Mucosa of rectum (tissue), 2 donors: ENCODE data around the gene MPPE1.
A peak's percentile ranks its signal among the peaks of the same experiment; 100 is the strongest.

Experiments used
- H3K27ac ChIP-seq, 2 donors: one replicate each; pipeline ENCODE4 v1.7.0; 2013; ENCODE audit warnings: inconsistent platforms in 2 of 2, low read depth in 2 of 2, low read length in 2 of 2
- H3K27me3 ChIP-seq, 2 donors: one replicate each; pipeline ENCODE4 v1.7.0; 2013; ENCODE audit warnings: low read length in 2 of 2; ENCODE audit not compliant: control insufficient read depth in 2 of 2, insufficient read depth in 2 of 2
- H3K36me3 ChIP-seq, 2 donors: one replicate each; pipeline ENCODE4 v1.7.0; 2013; ENCODE audit warnings: low read length in 2 of 2; ENCODE audit not compliant: control insufficient read depth in 2 of 2, insufficient read depth in 2 of 2
- H3K4me1 ChIP-seq, 2 donors: one replicate each; pipeline ENCODE4 v1.7.0; 2013; ENCODE audit warnings: low read length in 2 of 2, mild to moderate bottlenecking in 1 of 2; ENCODE audit not compliant: control insufficient read depth in 2 of 2, insufficient read depth in 2 of 2
- H3K4me3 ChIP-seq, 2 donors: one replicate each; pipeline ENCODE4 v1.7.0; 2013; ENCODE audit warnings: low read length in 2 of 2
- H3K9ac ChIP-seq, 2 donors: one replicate each; pipeline ENCODE4 v1.7.0; 2013; ENCODE audit warnings: low read length in 2 of 2, low read depth in 1 of 2, mild to moderate bottlenecking in 1 of 2
- H3K9me3 ChIP-seq, 2 donors: one replicate each; pipeline ENCODE4 v1.7.0; 2013; ENCODE audit warnings: low read length in 2 of 2; ENCODE audit not compliant: control insufficient read depth in 2 of 2
- donor health status: healthy.
- donor health status: Normal muscosa, but diverticular disease.

The MPPE1 gene

GRCh38 chr18:11908182-11909060 is at the start of gene MPPE1:
TSS of gene MPPE1 (minus strand) at chr18:11908317. CDS start at chr18:11897264, 11,053 bp downstream.
- no peaks in the 10 kb centered on the region for H3K9me3 ChIP-seq
- H3K27me3 ChIP-seq: no peaks in the 10 kb centered on the region
- peak within 1 kb of the TSS; percentile 93 to 98 for H3K9ac ChIP-seq
- H3K27ac ChIP-seq: peak within 1 kb of the TSS; percentile 98 to 99
- H3K36me3 ChIP-seq: no peaks in the 10 kb centered on the region
- peak within 1 kb of the TSS; percentile 96 to 98 for H3K4me3 ChIP-seq
- H3K4me1 ChIP-seq: peaks cover 7 to 14% of the 10 kb centered on the region in 2 donors

GRCh38 chr18:11957636-11958035 is 49.5 kb upstream of the MPPE1 start:
- H3K9me3 ChIP-seq: peaks cover 4 to 7% of the 10 kb centered on the region in 2 donors
- no peaks in the 10 kb centered on the region for H3K27me3 ChIP-seq
- H3K4me1 ChIP-seq: no peaks in the 10 kb centered on the region
- H3K4me3 ChIP-seq: no peak overlapping the region
- no peaks in the 10 kb centered on the region for H3K36me3 ChIP-seq
- H3K27ac ChIP-seq: no peak overlapping the region
- no peak overlapping the region for H3K9ac ChIP-seq

- Histone ChIP-seq H3K9ac (no peak overlapping the region), H3K27ac (no peak overlapping the region), H3K27me3 (no peaks in the 10 kb centered on the region), H3K36me3 (no peaks in the 10 kb centered on the region), H3K4me3 (no peak overlapping the region), H3K4me1 (no peaks in the 10 kb centered on the region), H3K9me3 (peaks cover 4 to 7% of the 10 kb centered on the region in 2 donors)
Measured at GRCh38 chr18:11956371-11957308, 48.5 kb upstream of the MPPE1 start.

GRCh38 chr18:11955239-11956029 is 47.3 kb upstream of the MPPE1 start:
- H3K4me1 ChIP-seq: no peaks in the 10 kb centered on the region
- no peak overlapping the region for H3K27ac ChIP-seq
- H3K9ac ChIP-seq: no peak overlapping the region
- H3K4me3 ChIP-seq: no peak overlapping the region
- no peaks in the 10 kb centered on the region for H3K36me3 ChIP-seq
- H3K27me3 ChIP-seq: no peaks in the 10 kb centered on the region
- H3K9me3 ChIP-seq: peaks cover 4 to 7% of the 10 kb centered on the region in 2 donors

GRCh38 chr18:11953113-11953512 is 45.0 kb upstream of the MPPE1 start:
- Histone ChIP-seq H3K4me1 (no peaks in the 10 kb centered on the region), H3K9me3 (peaks cover 4 to 7% of the 10 kb centered on the region in 2 donors), H3K36me3 (no peaks in the 10 kb centered on the region), H3K27ac (no peak overlapping the region), H3K4me3 (no peak overlapping the region), H3K27me3 (no peaks in the 10 kb centered on the region), H3K9ac (no peak overlapping the region)

GRCh38 chr18:11951390-11951851 is 43.3 kb upstream of the MPPE1 start:
- Histone ChIP-seq H3K27me3 (no peaks in the 10 kb centered on the region), H3K27ac (no peak overlapping the region), H3K9ac (no peak overlapping the region), H3K4me3 (no peak overlapping the region), H3K36me3 (no peaks in the 10 kb centered on the region), H3K9me3 (no peaks in the 10 kb centered on the region), H3K4me1 (peaks cover 7 to 9% of the 10 kb centered on the region in 2 donors)

GRCh38 chr18:11950824-11951223 is 42.7 kb upstream of the MPPE1 start:
- Histone ChIP-seq H3K4me3 (no peak overlapping the region), H3K9ac (no peak overlapping the region), H3K9me3 (no peaks in the 10 kb centered on the region), H3K27ac (no peak overlapping the region), H3K4me1 (peaks cover 9 to 10% of the 10 kb centered on the region in 2 donors), H3K36me3 (no peaks in the 10 kb centered on the region), H3K27me3 (no peaks in the 10 kb centered on the region)

GRCh38 chr18:11948852-11949523 is 40.9 kb upstream of the MPPE1 start:
- Histone ChIP-seq H3K9ac (no peak overlapping the region), H3K27me3 (no peaks in the 10 kb centered on the region), H3K27ac (no peak overlapping the region), H3K4me3 (no peak overlapping the region), H3K4me1 (peaks cover 9 to 10% of the 10 kb centered on the region in 2 donors), H3K36me3 (no peaks in the 10 kb centered on the region), H3K9me3 (no peaks in the 10 kb centered on the region)
